COLO668 (cell line): Measurements from ENCODE around the gene SND1.

Source experiments
- DNase-seq: peaks from one replicate; lab custom pipeline; 2025; ENCODE audit not compliant: unreplicated experiment; lab: John Stamatoyannopoulos, UW

The SND1 gene

DNA sequence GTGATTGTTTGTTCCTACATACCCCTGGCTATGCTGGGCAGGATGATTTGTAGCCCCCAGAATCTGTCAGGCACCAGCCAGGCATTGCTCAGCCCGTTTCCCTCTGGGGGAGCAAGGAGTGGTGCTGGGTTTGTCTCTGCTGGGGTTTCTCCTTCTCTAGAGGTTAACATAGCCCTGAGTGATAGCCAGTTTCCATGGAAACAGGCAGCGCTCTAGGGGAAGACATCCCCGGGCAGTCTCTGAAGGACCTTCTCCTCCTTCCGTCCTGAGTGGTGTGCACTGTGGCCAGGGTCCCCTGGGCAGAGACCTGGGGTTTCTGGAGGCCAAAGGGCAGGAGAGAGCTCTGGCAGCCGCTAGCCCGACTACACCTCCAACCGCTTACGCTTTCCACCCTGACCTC lies 429.8 kb downstream of the SND1 start:
- DNase-seq, result no peak

GRCh38 chr7:128082431-128082830 lies 430.4 kb downstream of the SND1 start:
- DNase-seq, result no peak

DNA sequence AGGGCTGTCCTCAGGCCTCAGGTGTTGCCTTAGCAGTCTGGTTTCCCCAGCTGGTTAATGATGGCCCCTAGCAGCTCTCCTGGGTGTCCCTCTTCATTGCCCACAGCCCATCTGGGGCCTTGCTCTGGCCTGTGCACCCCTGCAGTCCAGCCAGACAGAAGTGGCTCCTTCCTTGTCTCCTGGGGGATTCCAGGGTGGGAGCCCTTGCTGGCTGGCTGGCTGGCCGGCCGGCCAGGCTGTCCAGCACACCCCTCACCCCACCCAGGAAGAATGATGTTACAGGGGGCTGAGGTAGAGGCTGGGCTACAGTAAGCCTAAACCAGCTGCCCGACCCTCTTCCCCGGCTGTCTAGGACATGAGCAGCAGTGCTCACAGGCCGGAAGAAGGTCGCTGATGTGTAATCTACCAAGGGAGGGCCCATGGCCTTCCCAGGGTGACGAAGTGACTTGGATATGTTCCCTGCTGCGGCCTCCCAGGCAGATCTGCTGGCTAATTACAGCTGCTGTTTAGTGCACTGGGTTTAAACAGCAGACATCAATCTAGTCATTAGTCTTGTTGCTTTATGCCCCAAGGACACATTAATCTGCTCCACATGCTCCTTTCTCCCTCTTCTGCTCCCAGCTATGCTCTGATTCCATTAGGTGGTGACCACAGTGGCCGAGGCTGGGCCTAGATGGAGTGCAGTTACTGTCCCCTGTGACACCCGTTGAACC lies 433.1 kb downstream of the SND1 start:
- DNase-seq, result no peak

GRCh38 chr7:128090492-128090891 lies 438.5 kb downstream of the SND1 start:
- DNase-seq, result no peak

DNA sequence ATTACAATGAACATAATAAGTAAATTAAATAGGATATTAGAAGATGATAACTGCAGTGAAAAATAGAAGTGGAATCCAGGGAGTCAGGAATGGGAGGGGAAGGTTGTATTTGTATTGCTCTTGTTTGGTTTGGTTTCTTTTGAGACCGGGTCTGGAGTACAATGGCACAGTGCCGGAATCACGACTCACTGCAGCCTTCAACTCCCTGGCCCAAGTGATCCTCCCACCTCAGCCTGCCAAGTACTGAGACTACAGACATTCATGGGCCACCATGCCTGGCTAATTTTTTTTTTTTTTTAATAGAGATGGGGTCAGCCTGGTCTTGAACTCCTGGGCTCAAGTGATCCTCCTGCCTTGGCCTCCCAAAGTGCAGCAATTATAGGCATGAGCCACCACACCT lies 439.1 kb downstream of the SND1 start:
- DNase-seq, result no peak

DNA sequence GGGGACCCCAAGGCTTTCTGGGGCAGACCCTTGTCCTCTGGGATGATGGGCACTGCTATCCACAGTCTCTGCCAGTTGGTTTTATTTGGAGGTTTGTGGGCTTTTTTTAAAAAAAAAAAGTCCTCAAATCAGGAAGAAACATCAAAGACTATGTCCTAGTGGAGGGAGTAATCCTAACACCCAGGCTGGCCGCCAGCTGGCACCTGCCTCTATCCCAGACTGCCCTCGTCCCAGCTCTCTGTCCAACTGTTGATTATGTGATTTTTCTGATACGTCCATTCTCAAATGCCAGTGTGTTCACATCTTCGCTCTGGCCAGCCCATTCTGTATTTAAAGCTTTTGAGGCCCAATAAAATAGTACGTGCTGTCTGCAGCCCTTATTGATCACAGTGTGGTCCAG lies 440.2 kb downstream of the SND1 start:
- no peak for DNase-seq

- no peak for DNase-seq
Measured at GRCh38 chr7:128093614-128094570, 441.9 kb downstream of the SND1 start.

DNA sequence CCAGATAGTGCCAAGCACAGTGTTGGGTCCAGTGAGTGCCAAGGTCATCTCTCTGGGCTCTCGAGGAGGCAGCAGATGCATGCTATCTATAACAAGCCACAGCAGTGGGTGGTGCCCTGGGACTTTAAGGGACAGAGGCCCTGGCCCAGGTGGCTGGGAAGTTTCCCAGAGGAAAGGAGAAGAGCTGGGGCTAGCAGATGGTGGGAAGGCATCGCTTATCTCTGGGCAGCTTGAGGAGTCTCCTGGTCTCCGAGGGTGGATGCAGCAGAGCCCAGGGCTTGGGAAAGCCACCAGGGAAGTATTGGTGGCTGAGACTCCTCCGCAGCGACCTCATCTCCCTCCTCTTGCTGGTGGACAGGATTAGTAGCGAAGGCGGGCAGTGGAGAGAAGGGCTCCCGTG lies 442.7 kb downstream of the SND1 start:
- no peak for DNase-seq

DNA sequence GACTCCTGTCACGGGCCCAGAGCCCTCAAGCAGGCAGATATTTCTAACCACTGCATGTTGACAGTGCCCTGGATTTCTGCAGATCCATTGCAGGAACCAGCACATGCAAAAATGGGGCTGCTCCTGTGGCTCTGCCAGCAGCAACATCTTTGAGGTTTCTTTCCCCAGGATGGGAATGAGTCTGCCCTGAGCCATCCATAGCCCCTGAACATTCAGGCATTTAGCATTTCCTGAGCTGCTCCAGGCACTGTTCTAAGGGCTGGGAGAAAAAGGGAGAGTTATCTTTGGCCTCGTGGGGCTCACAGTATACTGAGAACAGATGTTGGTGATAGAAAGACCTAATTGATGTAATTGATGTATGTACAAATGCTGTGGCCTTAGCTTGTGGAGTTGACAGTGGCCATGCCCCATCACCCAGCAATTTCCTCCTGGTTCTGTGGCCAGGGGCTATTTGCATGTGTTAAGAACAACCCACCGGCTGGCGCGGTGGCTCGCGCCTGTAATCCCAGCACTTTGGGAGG lies 445.3 kb downstream of the SND1 start:
- no peak for DNase-seq

- DNase-seq, result no peak
Measured at GRCh38 chr7:128098629-128099028, 446.6 kb downstream of the SND1 start.

GRCh38 chr7:128099204-128099671 lies 447.2 kb downstream of the SND1 start:
- no peak for DNase-seq

- DNase-seq, result no peak
Measured at GRCh38 chr7:128100225-128100948, 448.4 kb downstream of the SND1 start.

DNA sequence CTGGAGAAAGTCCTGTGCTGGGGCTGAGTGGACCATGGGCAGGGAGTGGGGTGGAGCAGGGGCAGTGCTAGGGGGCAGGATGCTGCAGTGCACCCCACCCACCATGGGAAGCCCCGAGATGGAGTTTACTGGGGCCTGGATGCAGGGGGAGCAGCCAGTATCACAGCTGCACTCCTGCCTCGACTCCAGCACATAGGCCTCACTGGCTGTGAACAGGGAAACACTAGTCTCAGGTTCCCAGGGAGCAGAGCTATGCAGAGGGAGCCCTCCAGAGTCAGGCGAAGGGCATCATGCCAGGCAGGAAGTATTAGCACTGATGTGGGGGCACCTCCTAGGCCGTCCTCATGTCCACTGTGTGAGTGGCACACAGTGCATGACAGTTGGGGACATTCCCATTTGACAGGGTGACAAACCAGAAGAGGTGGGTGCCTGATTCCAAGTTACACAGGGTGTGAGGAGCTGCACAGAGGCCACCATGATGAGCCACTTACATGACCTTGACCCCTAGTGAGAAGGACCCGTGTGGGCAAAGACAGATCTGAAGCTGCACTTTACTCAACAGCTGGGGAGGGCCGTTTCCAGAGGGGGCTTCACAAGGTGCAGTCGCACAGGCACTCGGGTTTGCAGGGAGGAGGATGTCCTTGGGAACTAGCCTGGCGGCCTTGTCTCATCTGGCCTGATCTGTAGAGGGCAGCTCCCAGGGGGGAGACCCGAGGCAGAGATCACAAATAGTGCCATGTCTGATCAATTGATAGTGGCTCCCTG lies 449.1 kb downstream of the SND1 start:
- DNase-seq, result no peak

- DNase-seq, result no peak
Measured at GRCh38 chr7:128102490-128103291, 450.7 kb downstream of the SND1 start.

DNA sequence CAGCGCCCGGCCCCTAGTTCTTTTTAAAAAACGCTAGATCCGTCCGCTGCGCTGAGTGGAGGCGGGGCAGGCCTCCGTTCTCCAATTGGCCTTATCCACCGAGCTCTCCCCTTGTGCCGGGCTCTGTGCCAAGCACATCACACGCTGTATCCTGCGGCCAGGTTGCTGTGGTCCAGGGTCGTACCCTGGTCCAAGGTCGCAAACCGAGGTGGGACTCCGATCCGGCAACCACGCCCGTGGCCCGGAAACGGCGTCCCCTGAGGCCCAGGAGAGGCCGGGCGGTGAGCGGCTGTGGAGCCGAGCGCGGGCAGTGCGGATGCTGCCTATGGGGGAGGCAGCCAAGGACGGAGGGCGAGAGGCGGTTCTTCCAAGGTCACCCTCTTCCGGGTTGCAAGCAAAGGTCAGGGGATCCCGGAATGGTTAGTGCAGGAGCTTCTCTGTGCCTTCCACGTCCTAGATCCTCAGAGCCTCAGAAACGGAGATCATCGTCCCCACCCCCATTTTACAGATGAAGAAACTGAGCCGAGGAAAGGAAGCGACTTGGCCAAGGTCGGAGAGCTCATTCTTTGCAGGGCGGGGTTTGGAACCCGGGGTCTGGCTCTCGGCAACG lies 451.6 kb downstream of the SND1 start:
- DNase-seq, result peak; percentile 23

- DNase-seq, result peak; percentile 25
Measured at GRCh38 chr7:128104108-128104742, 452.2 kb downstream of the SND1 start.

DNA sequence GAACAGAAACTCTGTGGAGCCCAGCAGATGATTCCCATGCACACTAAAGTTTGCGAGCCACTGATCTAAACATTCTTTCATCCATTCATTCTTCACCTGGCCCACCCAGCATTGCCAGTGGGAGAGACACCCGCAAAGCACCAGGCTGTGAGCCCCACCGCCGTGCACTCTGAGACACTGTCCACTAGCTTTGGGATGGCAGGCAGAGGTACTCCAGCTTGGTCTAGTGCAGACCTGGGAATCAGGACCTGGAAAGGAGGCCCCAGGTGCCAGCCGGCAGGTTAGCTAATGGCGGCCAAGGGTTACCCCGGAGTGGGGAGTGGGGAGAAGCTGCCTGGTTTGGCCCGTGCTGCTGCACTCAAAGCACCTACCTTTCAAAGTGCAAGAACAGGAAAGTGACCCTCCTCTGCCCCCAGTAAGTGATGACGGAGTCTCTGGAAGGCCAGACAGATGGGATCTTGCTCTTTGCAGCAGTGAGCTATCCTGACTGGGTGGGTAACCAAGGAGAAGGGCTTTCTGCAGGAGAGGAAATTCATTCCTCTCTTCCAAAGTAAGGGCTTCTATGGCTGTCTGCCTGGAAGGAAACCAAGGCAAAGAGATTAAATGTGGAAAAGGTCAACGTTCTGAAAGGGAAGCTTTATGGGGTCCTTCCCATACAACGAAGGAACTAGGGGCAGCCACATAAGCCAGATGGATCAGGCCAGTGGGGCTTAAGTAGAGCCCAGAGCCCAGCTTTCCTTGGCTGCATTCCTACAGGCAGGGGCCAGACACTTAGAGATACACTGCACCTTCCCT lies 453.4 kb downstream of the SND1 start:
- DNase-seq, result no peak

DNA sequence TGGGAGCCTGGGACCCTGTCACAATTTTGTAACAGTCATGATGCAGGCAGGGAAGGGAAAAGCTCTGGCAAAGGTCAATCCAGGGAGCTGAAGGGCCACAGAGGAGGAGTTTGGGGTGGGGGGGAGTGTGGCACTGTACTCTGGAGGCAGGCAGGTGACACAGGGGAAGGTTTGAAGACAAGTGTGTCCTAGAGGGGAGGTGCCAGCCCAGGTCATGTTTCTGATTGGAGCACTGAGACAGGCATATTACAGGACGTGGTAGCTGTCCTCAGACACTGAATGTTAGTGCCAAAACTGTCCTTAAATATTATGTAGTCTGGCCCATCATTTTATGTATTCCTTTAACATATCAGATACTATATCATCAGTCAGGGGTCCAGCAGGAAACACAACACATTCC lies 454.8 kb downstream of the SND1 start:
- DNase-seq, result no peak
